ENCODE data around the gene DLEC1. TPM values are rescaled to one million over a fixed set of nuclear protein-coding genes. Genes with fewer than 3 reads are reported as not detected.
"Not testable (repeated sequence)": the region's sequence is repeated elsewhere in the genome, so short reads cannot be mapped to it uniquely, and the experiment has no call there.

DLEC1 gene
- total and polyA plus RNA-seq, 2 donors (not counting 1 experiment from before 2014, with no cell fraction given) = 0.52 to 2.1 TPM

- no peaks in the 10 kb centered on the region for H3K36me3 ChIP-seq (replicated peaks in 1 of 2; ENCODE audit: control extremely low read depth in 1 of 2, control insufficient read depth in 1 of 2, extremely low read depth in 1 of 2, insufficient read depth in 2 of 2, low read length in 1 of 2)
- no peak overlapping the region for H3K9ac ChIP-seq (ENCODE audit: low read length)
- 80% methylated on average over 2 of the region's 4 CpGs for WGBS (ENCODE audit: insufficient coverage)
- no peak overlapping the region for H2AFZ ChIP-seq (ENCODE audit: insufficient read depth, low read depth, low read length, poor library complexity, severe bottlenecking)
- TF ChIP-seq, protein P1, sequence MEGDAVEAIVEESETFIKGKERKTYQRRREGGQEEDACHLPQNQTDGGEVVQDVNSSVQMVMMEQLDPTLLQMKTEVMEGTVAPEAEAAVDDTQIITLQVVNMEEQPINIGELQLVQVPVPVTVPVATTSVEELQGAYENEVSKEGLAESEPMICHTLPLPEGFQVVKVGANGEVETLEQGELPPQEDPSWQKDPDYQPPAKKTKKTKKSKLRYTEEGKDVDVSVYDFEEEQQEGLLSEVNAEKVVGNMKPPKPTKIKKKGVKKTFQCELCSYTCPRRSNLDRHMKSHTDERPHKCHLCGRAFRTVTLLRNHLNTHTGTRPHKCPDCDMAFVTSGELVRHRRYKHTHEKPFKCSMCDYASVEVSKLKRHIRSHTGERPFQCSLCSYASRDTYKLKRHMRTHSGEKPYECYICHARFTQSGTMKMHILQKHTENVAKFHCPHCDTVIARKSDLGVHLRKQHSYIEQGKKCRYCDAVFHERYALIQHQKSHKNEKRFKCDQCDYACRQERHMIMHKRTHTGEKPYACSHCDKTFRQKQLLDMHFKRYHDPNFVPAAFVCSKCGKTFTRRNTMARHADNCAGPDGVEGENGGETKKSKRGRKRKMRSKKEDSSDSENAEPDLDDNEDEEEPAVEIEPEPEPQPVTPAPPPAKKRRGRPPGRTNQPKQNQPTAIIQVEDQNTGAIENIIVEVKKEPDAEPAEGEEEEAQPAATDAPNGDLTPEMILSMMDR (IDR thresholded peaks at IDR 0.05) = no peak
- no peak for TF ChIP-seq EZH2 (IDR thresholded peaks at IDR 0.05; ENCODE audit: borderline replicate concordance, insufficient read depth, low read depth, low read length, poor library complexity, severe bottlenecking)
- H3K4me1 Mint-ChIP-seq = no peaks in the 10 kb centered on the region
- CTCF ChIA-PET = no interaction called here
- H3K79me2 ChIP-seq (ENCODE audit: control insufficient read depth, insufficient read depth, low read length) = no peaks in the 10 kb centered on the region
- H3K27ac ChIP-seq (ENCODE audit: low read length in 2 of 2) = no peak overlapping the region
- no peaks in the 10 kb centered on the region for H3K4me1 ChIP-seq (ENCODE audit: control insufficient read depth in 2 of 2, insufficient read depth in 2 of 2, low read length in 2 of 2)
- POLR2A ChIA-PET = no interaction called here
- no peak overlapping the region for H3K4me2 ChIP-seq (replicated peaks; ENCODE audit: low read depth, low read length, poor library complexity, severe bottlenecking)
- H3K4me3 Mint-ChIP-seq = no peak overlapping the region
- H3K27ac Mint-ChIP-seq = no peak overlapping the region
- no peaks in the 10 kb centered on the region for H4K20me1 ChIP-seq (ENCODE audit: control insufficient read depth, insufficient read depth, low read length, poor library complexity, severe bottlenecking)
- H3K27me3 ChIP-seq (replicated peaks in 1 of 4; ENCODE audit: control extremely low read depth in 1 of 4, control insufficient read depth in 3 of 4, insufficient read depth in 4 of 4, low read length in 3 of 4) = peaks cover 0 to 3% (median 0%) of the 10 kb centered on the region in 4 experiments
- ATAC-seq (ENCODE audit: low read depth) (no peak), DNase-seq (no peak)
- H3K4me3 ChIP-seq (ENCODE audit: control extremely low read depth in 1 of 5, extremely low read depth in 1 of 5, insufficient read depth in 1 of 5, low read depth in 2 of 5, low read length in 4 of 5) = no peak overlapping the region
- peaks cover 18% of the 10 kb centered on the region for H3K27me3 Mint-ChIP-seq
- intact Hi-C loops (cut with micrococcal nuclease) = no loop called here
- peaks cover 0 to 7% (median 0%) of the 10 kb centered on the region in 3 donors for H3K9me3 ChIP-seq (ENCODE audit: control extremely low read depth in 1 of 3, control insufficient read depth in 2 of 3, insufficient read depth in 1 of 3, low read length in 2 of 3)
- no peaks in the 10 kb centered on the region for H3K9me3 Mint-ChIP-seq (ENCODE audit: insufficient read depth)
Observed at GRCh38 chr3:38049358-38050126, 10.5 kb downstream of the DLEC1 start.

- no peak overlapping the region for H3K9ac ChIP-seq (ENCODE audit: low read length)
- TF ChIP-seq, protein P1 (IDR thresholded peaks at IDR 0.05) = no peak
- TF ChIP-seq EZH2 (IDR thresholded peaks at IDR 0.05; ENCODE audit: borderline replicate concordance, insufficient read depth, low read depth, low read length, poor library complexity, severe bottlenecking) = no peak
- H3K27me3 ChIP-seq (replicated peaks in 1 of 4; ENCODE audit: control extremely low read depth in 1 of 4, control insufficient read depth in 3 of 4, insufficient read depth in 4 of 4, low read length in 3 of 4) = peaks cover 0 to 3% (median 0%) of the 10 kb centered on the region in 4 experiments
- intact Hi-C loops (cut with micrococcal nuclease) = no loop called here
- H3K27ac Mint-ChIP-seq = no peak overlapping the region
- peaks cover 23% of the 10 kb centered on the region for H3K27me3 Mint-ChIP-seq
- DNase-seq (no peak), ATAC-seq (ENCODE audit: low read depth) (no peak)
- H4K20me1 ChIP-seq (ENCODE audit: control insufficient read depth, insufficient read depth, low read length, poor library complexity, severe bottlenecking) = no peaks in the 10 kb centered on the region
- ChIA-PET CTCF (no interaction called here), POLR2A (no interaction called here)
- no peaks in the 10 kb centered on the region for H3K36me3 ChIP-seq (replicated peaks in 1 of 2; ENCODE audit: control extremely low read depth in 1 of 2, control insufficient read depth in 1 of 2, extremely low read depth in 1 of 2, insufficient read depth in 2 of 2, low read length in 1 of 2)
- H3K9me3 Mint-ChIP-seq (ENCODE audit: insufficient read depth) = no peaks in the 10 kb centered on the region
- H3K9me3 ChIP-seq (ENCODE audit: control extremely low read depth in 1 of 3, control insufficient read depth in 2 of 3, insufficient read depth in 1 of 3, low read length in 2 of 3) = peaks cover 0 to 7% (median 0%) of the 10 kb centered on the region in 3 donors
- H3K4me3 ChIP-seq (ENCODE audit: control extremely low read depth in 1 of 5, extremely low read depth in 1 of 5, insufficient read depth in 1 of 5, low read depth in 2 of 5, low read length in 4 of 5) = no peak overlapping the region
- H3K4me1 Mint-ChIP-seq = no peaks in the 10 kb centered on the region
- H2AFZ ChIP-seq (ENCODE audit: insufficient read depth, low read depth, low read length, poor library complexity, severe bottlenecking) = no peak overlapping the region
- no peak overlapping the region for H3K4me2 ChIP-seq (replicated peaks; ENCODE audit: low read depth, low read length, poor library complexity, severe bottlenecking)
- no peaks in the 10 kb centered on the region for H3K4me1 ChIP-seq (ENCODE audit: control insufficient read depth in 2 of 2, insufficient read depth in 2 of 2, low read length in 2 of 2)
- no peak overlapping the region for H3K4me3 Mint-ChIP-seq
- no peaks in the 10 kb centered on the region for H3K79me2 ChIP-seq (ENCODE audit: control insufficient read depth, insufficient read depth, low read length)
- WGBS (ENCODE audit: insufficient coverage) = 89% methylated on average over 12 of the region's 13 CpGs
- H3K27ac ChIP-seq (ENCODE audit: low read length in 2 of 2) = no peak overlapping the region
Observed at GRCh38 chr3:38051131-38051530, 12.1 kb downstream of the DLEC1 start.

DNA sequence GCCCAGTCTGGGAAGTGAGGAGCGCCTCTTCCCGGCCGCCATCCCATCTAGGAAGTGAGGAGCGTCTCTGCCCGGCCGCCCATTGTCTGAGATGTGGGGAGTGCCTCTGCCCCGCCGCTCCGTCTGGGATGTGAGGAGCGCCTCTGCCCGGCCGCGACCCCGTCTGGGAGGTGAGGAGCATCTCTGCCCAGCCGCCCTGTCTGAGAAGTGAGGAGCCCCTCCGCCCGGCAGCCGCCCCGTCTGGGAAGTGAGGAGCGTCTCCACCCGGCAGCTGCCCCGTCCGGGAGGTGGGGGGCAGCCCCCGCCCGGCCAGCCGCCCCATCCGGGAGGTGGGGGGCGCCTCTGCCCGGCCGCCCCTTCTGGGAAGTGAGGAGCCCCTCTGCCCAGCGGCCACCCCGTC lies 14.3 kb downstream of the DLEC1 start:
- H3K9ac ChIP-seq (ENCODE audit: low read length); CTCF ChIA-PET: not testable (repeated sequence)

More for the DNA sequence above, 14.3 kb downstream of the DLEC1 start:
- POLR2A ChIA-PET; H3K4me1 Mint-ChIP-seq; ATAC-seq (ENCODE audit: low read depth); H3K36me3 ChIP-seq (replicated peaks in 1 of 2; ENCODE audit: control extremely low read depth in 1 of 2, control insufficient read depth in 1 of 2, extremely low read depth in 1 of 2, insufficient read depth in 2 of 2, low read length in 1 of 2); H3K9me3 Mint-ChIP-seq (ENCODE audit: insufficient read depth); H3K27ac Mint-ChIP-seq; DNase-seq; H3K4me1 ChIP-seq (ENCODE audit: control insufficient read depth in 2 of 2, insufficient read depth in 2 of 2, low read length in 2 of 2); H3K9me3 ChIP-seq (ENCODE audit: control extremely low read depth in 1 of 3, control insufficient read depth in 2 of 3, insufficient read depth in 1 of 3, low read length in 2 of 3); H3K4me3 ChIP-seq (ENCODE audit: control extremely low read depth in 1 of 5, extremely low read depth in 1 of 5, insufficient read depth in 1 of 5, low read depth in 2 of 5, low read length in 4 of 5); H3K27ac ChIP-seq (ENCODE audit: low read length in 2 of 2); H3K79me2 ChIP-seq (ENCODE audit: control insufficient read depth, insufficient read depth, low read length); H3K4me2 ChIP-seq (replicated peaks; ENCODE audit: low read depth, low read length, poor library complexity, severe bottlenecking); H2AFZ ChIP-seq (ENCODE audit: insufficient read depth, low read depth, low read length, poor library complexity, severe bottlenecking); H3K27me3 ChIP-seq (replicated peaks in 1 of 4; ENCODE audit: control extremely low read depth in 1 of 4, control insufficient read depth in 3 of 4, insufficient read depth in 4 of 4, low read length in 3 of 4); H3K4me3 Mint-ChIP-seq; intact Hi-C loops (cut with micrococcal nuclease); H4K20me1 ChIP-seq (ENCODE audit: control insufficient read depth, insufficient read depth, low read length, poor library complexity, severe bottlenecking): not testable (repeated sequence)
- peaks cover 22% of the 10 kb centered on the region for H3K27me3 Mint-ChIP-seq
- 100% methylated on average over 6 of the region's 32 CpGs for WGBS (ENCODE audit: insufficient coverage)

Data from B cell (primary cell).